ENCODE measurements around the gene CAPN8.

CAPN8 gene

GRCh38 chr1:223654083-223654482, 11.4 kb downstream of the CAPN8 start:
- DNase-seq (ENCODE audit: low spot score) = no peak

DNA sequence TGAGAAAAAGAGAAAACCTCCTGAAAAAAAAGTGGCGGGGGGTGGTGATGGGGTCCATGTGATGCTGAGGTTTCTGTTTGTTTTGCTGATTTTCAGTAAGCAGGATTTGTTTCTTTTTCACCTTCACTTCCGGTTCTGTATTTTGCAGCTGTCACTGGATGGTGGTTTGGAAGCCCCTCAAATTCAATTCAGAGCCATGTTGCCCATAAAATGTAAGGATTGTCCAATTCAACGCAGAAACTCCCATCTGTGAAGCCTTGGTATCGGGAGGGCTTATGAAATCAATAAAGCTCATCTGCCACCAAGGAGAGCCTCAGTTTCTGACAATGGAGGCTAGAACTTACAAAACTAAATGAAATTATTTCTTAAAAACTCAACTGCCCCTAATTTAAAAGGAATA, 12.1 kb downstream of the CAPN8 start:
- DNase-seq (ENCODE audit: low spot score) = no peak

DNA sequence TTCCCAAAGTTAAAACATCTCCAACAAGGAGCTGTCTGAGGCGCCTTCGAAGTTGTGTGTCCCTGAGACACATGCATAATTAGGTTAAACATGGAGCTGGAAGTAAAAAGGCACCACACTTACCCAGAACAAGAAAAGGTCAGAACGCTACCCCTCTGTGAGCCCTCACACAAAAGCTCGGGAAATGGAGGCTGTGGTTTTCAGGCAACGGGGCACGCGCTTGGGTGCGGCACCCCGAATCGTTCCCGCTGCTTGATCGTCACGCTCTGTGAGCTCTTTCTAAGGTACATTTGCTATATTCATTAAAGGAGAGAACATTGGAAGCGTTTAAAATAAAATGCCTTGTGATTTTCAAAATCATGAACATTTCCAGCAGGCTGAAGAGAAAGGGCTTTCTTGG, 12.5 kb downstream of the CAPN8 start:
- no peak for DNase-seq (ENCODE audit: low spot score)

DNA sequence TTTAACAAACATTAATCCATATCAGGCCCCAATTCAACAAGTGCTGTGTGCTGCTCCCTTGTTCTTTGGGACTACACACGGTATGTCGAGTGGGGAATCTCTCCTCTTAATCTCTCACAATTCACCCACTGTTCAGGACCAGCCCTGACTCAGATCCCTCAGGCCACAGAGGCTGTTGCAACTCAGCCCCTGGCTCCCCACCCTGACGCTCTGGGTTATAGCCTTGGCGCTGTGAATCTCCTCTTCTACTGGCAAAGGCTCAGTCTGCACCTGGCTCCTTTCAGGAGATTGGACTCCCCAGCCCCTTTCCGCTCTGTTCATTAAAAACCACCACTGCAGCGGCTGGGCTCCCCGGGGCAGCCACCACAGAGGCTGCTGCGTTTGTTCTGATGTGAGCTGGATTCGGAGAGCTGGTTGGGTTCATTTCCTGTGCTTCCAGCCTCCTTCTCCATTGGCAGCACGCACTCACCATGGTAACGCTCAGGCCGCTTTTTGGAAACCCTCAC, 13.0 kb downstream of the CAPN8 start:
- DNase-seq (ENCODE audit: low spot score) = no peak

DNA sequence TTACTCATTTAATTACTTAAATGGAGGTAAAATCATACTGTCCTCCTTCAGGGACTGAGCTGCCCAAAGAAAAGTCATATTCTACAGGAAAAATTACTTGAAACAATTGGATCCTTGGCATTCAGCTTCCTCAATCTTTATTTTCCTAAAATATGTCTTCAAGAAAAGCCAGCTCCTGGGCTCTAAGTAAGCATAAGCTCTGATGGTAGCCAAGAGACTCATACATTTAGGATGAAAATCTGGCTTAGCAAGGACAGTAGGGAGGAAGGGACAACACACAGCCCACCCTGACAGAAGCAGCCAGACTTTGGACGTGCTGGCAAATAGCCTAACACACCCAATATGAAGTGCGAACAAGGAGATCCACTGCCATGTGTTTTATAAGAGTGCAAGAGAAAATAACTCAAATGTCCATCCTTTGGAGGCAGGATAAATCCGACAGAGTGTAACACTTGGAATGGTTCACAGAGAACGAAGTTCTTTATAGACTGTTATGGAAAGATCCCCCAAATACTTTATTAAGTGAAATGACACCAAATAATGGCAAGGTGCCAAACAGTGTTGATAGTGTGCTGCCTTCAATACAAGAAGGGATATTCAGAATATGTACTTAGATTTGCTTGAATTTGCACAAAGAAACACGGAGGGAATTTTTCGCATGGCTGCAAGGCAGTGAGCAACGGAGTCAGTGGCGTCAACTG, 14.1 kb downstream of the CAPN8 start:
- no peak for DNase-seq (ENCODE audit: low spot score)

GRCh38 chr1:223650465-223650864, 15.0 kb downstream of the CAPN8 start:
- no peak for DNase-seq (ENCODE audit: low spot score)

DNA sequence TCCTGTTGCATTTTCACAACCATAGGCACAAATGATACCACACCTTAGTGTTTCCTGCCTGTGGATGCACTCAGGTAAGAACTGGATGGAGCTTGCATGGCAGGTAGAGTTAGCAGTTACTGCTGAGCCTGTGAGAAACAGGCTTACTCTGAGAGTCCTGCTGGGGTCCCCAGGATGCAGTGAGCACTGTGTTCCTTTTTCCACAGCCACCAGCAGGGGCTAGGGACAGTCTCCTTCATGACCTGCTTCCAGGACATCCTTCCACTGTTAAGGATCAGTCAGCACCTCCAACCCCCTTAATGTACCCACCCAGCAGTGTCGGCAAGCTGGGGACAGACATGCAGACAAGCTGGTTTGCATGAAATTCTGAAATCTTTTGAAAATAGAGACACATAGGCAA, 16.3 kb downstream of the CAPN8 start:
- no peak for DNase-seq (ENCODE audit: low spot score)

DNA sequence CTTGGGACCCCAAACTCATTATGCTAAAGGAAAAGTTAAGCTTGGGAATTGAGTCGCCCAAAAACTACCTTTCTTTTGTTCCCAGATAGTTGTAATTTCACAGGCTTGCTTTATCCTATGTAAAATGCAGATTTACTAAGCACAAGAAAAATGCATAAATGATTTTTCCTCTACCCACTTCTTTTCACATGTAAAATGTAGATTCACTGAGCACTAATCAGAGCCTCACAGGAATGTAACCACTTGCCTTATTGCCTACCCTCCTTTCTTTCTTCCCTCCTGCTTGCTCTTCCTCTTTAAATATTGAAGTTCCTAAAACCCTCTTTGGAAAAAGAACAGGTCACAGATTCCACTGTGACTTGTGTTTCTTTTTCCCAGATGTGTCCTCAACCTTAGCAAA, 18.3 kb downstream of the CAPN8 start:
- DNase-seq (ENCODE audit: low spot score) = no peak

DNA sequence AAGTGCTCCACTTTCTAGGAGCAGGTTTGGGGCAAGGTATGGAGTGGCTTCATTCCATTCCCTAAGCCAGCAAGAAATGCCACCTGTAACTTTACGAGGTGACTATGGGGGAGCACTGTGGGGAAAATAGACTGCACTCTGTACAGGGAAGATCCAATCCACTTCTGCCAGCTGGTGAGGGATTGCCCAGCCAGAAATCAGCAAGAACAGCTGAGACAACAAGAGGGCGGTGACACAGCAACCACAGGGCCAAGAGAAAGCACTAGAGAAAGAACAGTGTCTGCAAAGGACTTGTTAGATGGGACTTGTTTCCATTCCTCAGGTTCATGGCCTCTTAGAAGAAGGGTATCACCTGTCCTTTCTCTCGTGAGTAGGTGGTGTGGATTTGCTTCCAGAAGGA, 19.6 kb downstream of the CAPN8 start:
- no peak for DNase-seq (ENCODE audit: low spot score)

GRCh38 chr1:223642237-223642636, 23.3 kb downstream of the CAPN8 start:
- no peak for DNase-seq (ENCODE audit: low spot score)

DNA sequence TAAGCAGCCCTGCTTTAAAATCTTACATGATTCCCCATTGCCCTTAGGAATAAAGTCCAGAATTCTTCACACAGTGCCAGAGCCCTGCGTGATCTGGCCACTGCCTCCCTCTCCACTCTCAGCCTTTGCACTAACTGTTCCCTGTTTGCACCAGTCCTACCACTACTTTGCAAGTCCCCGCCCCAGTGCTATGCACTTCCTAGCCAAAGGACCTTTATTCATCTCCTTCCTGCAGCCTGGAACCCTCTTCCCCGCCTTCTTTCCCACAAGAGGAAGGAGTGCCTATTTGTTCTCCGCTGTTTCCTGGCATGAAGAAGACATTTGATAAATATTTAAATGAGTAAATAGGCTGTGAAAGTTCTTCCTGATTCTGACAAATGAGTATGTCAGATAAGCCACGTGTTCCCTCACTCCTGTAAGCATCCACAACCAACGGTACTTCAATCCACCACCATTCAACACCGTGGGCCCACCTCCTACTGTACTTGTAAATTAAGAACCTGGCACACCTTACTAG, 23.9 kb downstream of the CAPN8 start:
- no peak for DNase-seq (ENCODE audit: low spot score)

- no peak for DNase-seq (ENCODE audit: low spot score)
Measured at GRCh38 chr1:223639331-223639749, 26.2 kb downstream of the CAPN8 start.

GRCh38 chr1:223635236-223635635, 30.3 kb downstream of the CAPN8 start:
- no peak for DNase-seq (ENCODE audit: low spot score)

DNA sequence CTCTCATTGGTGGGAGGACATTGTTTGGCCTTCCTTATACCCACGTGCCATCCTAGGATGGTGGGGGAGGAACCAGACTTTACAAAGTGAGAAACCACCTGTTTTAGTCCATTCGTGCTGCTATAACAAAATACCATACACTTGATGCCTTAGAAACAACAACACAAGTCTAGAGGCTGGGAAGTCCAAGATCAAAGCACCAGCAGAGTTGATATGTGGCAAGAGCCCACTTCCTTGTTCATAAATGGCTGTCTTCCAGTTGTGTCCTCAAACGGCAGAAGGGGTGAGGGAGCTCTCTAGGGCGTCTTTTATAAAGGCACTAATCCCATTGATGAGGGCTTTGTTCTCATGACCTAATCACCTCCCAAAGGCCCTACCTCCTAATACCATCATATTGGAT, 31.1 kb downstream of the CAPN8 start:
- no peak for DNase-seq (ENCODE audit: low spot score)

GRCh38 chr1:223631956-223632355, 33.5 kb downstream of the CAPN8 start:
- DNase-seq (ENCODE audit: low spot score) = no peak

DNA sequence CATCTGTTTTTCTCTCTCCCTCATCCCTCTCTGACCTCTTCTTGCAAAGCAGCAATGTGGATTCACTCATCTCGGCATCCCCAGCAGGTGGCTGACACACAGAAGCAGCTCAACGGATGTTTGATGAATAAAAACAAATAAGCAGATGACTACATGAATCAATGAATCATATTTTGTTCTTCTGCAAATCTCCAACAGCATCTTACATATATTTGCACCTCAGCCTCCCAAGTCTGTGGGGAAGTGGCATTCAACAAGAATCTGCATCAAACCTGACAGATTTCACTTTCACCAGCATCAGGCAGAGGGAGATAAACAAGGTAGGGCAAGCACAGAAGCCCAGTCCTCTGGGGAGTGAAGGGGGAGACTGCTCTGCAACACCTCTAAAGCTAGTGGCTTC, 34.0 kb downstream of the CAPN8 start:
- DNase-seq (ENCODE audit: low spot score) = no peak

- DNase-seq (ENCODE audit: low spot score) = no peak
Measured at GRCh38 chr1:223629126-223629457, 36.4 kb downstream of the CAPN8 start.

DNA sequence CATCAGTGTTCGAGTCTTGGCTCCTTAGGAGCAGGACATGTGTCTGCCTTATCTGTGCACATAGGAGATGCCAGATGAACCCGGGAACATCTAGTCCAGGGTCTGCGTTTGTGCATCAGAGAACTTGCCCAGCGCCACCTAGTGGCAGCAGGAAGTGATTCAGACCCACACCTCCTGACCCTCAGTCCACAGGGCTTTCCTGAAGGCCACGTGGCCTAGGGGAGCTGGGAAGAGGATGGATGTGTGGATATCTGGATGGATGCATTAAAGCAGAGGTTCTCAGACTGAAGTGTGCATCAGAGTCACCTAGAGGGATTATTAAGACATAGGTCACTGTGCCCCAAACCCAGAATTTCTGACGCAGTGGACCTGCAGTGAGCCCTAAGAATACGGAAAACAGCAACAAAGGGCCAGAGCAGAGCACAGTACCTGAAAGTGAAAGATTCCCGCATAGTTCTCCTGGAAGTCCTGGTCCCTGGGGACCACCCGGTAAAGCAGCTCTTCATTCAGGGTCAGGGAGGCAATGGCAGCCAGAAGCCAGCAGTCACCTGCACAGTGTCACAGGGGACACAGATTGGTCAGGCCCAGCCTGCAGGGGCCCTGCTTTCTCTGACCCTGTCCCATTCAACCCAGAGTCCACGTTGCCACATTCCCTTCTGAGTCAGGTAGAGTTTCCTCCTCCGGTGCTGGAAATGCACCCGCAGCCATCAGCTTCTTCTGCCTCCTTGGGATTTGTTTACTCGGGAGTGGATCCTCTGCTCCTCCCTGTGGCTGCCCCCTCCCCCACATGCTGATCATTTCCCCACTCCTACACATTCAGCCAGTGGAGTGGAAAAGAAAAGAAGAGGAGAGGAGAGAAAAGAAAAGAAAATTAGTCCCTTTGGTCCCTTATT, 37.0 kb downstream of the CAPN8 start:
- DNase-seq (ENCODE audit: low spot score) = peak; percentile 16

DNA sequence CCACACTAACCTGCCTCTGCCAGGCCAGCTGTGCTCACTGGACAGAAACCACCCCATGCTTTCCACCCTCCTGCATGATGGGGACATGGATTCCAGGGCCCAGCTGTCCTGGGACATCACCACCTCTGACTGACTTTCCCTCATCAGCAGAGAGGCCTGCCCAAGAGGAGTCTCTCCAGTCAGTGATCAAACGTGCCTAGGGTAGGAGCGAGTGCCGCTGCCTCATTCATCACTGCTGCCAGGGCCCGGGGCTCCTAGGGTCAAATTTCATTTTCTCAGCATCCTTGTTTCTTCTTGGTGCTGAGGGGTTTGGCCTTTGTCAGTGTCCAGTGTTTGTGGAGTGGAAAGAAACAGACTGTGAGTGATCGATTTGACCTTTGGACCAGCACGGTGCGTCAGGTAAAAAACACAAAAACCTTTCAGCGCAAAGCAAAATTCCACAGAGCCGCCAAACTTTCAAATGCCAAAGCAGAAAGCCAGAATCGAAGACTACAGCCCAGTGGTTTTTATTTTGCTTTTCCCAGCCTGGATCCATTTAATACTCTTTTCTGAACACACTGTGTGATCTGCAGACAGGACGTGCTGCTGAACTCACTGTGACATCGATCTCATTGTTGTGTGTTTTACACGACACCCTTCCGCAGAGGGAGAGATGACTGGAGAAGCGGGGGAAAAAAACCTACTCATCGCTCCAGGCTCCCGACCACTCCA, 43.2 kb downstream of the CAPN8 start:
- no peak for DNase-seq (ENCODE audit: low spot score)

DNA sequence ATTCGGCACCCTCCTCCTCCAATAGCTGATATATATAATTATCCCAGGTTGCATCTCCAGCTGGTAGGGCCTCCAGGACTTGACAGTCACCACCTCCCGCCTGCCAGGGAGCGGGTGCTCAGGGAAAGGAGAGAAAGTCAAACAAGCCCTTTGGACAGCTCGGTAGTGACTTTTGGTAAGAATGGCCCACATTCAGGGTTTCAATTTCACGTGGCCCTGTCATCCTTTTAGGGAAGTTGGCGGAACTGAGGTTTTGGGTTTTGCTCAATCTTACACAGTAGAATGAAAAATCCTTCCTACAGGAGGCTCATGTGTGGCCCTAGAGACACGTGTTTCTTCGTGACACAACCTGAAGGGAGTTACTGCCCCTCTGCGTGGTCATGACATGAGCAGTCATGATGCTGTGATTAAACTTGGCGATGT, 44.2 kb downstream of the CAPN8 start:
- DNase-seq (ENCODE audit: low spot score) = no peak

DNA sequence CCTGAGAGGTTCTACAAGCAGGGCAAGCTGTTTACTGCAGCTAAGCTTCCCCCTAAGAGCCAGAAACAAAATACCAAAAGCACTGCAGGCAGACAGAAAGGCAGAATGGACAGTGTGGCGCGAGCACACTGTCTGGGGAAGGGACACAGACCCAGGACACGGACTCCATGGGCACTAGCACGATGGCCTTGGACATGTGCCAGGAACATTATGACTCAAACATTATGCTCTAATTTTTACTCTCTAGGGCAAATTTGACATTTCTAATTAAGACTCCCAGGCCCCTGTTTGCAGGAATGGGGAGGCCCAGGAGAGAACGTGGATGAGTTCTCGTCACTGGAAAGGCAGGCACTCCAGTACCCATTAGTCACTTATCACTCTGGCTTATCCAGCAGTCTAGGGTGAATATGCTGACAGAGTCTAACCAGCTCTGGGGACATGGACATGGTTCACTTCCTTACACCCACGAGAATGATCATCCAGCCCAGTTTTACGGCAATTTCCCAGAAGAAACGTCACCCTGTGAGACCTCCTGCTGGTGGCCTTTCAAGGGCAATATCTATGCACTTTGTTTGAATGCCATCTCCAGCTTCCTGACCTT, 45.1 kb downstream of the CAPN8 start:
- no peak for DNase-seq (ENCODE audit: low spot score)

DNA sequence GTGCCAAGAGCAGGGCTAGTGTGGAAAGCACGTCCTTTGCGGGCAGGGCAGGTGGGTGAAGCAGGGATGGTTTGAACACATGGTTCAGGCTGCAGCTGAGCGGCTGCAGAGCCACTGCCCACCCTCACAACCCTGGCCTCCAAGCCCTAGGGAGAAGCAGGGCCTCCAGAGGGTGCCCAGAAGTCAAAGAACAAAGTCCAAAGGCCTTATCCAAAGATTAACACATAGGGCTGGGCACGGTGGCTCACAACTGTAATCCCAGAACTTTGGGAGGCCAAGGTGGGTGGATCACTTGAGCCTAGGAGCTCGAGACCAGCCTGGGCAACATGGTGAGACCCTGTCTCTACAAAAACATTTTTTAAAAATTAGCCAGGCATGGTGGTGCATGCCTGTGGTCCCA, 46.8 kb downstream of the CAPN8 start:
- DNase-seq (ENCODE audit: low spot score) = no peak

Data from CD4-positive, alpha-beta T cell treated with Interleukin-6 at 100 ng/mL for 8 hours (primary cell).